GM18505 (cell line): ENCODE measurements around the gene AMPD2.

Experiments used
- ATAC-seq: cut with Tn5 transposase; IDR thresholded peaks from one replicate; pipeline ENCODE4 v1.9.1; 2021; ENCODE audit not compliant: unreplicated experiment
- POLR2A ChIP-seq: IDR thresholded peaks from 4 replicates; pipeline ENCODE4 v1.6.1; 2011; ENCODE audit warnings: borderline replicate concordance; ENCODE audit not compliant: insufficient read depth, insufficient read length; ENCODE audit errors: extremely low read depth

Gene AMPD2

DNA sequence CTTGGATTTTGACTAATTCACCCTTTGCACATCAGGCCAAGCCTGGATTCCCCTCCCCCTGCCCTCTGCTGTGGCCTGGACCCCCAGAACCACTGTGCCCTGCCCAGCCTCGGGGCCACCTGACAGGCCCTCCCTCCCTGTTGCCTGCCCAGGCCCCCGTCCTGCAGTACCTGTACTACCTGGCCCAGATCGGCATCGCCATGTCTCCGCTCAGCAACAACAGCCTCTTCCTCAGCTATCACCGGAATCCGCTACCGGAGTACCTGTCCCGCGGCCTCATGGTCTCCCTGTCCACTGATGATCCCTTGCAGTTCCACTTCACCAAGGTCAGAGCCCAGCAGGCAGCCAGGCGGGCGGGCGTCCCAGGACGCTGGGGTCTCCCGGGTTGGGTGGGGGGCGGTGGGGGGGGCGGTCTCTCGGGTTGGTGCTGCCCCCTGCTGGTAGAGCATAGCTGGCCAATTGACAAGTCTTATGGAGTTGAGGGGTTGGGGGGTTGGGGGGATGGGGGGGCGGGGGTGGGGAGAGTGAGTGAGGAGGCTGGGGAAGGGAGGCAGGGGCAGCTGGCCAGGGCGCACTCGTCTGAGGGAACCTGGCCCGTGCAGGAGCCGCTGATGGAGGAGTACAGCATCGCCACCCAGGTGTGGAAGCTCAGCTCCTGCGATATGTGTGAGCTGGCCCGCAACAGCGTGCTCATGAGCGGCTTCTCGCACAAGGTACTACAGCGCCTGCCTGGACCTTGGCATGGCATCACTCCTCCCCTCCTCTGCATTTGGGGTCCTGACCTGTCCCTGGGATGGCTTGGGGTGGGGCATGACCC lies 10.7 kb downstream of the AMPD2 start:
- ATAC-seq: no peak
- no peak for TF ChIP-seq POLR2A

DNA sequence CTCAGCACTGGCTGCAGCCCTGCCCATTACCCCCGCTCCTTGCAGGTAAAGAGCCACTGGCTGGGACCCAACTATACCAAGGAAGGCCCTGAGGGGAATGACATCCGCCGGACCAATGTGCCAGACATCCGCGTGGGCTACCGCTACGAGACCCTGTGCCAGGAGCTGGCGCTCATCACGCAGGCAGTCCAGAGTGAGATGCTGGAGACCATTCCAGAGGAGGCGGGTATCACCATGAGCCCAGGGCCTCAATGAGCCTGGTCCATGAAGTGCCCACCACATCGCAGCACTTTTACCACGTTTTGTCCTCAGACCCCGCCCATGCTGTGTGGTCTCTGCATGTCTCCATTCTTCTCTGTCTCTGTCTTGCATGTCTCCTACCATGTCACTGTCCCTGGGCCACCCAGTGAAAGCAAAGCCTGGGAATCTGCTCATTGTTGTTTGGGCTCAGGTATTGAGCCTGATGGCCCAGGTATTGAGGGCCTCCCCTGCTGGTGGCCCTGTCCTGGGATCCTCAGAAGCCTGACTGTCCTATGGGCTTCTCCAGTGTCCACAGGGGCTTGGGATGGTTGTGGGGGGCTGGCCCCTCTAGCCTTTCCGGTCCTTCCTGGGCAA lies 11.4 kb downstream of the AMPD2 start:
- no peak for TF ChIP-seq POLR2A
- ATAC-seq: no peak

DNA sequence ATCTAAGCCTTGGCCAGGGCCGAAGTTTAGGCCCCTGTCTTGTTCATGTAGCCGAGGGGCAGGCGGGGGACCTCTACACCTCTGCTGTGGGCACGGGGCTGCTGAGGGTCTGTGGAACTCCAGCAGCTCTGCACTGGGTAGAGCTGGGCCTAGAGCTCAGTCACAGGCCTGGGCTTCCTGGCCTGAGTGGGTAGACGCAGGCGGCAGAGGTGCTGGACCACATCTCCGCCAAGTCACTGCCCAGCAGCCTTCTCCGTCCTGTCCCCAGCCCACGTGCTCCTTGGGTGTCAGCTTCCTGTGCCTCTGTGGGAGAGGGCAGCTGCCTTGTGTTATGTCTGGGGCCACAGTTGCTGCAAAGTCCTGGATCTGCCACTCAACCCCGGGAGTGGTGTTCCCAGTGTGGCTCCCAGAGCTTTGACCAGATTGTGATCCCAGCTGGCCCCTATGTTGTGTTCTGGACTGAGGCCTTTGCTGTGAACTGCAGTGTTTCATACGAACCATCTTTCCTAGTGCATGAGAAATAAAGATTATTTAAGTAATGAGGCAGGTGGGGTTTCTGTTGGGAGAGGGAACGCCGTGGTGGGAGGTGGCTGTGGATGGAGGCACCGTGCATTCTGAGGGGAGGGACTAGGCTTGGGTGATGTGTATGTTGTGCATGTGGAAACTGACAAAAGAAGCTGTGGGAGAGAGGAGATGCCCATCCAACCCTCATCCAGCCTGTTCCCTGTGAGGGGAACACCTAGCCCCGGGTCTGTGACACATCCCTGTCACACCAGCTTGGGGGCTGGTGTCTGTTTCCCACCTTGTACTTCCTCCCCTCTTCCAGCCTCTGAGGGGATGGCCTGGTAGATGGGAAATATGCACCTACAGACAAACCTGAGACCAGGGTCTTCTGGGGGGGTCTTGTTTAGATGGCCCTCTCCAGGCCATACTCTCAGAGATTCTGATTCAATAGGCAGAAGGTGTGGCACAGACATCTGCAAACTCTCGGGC lies 12.2 kb downstream of the AMPD2 start:
- TF ChIP-seq POLR2A: no peak
- ATAC-seq: no peak

DNA sequence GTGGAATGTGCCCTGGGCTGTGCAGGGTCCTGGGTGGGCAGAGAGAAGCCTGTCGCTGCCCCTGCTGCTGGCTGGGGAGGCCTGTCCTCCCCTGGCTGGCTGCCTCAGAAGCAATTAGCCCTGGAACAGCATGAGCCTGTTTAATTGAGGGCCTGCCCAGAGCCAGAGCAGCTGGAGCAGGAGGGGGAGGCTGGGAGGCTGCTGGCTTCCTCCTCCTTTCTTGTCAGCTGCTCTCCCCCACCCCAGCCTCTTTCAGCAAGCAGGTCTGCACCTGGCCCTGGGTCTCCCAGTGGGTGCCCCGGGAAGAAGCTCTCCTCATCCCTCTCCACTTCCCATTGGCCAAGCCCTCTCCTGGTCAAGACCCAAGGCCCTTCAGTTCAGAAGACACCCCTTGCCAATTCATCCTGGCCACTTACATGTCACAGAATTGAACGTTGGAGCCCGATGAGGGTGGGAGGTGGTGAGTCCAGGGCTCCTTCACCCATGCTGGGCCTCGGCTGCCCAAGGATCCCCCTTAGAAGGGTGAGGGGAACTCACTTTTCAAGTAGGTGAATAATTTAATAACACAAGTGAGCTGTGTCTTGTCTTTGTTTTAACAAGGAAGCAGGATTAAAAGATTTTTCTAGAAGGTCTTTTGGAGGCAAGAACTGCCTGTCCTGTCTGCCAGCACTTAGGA lies 13.2 kb downstream of the AMPD2 start:
- TF ChIP-seq POLR2A: no peak
- ATAC-seq: no peak

DNA sequence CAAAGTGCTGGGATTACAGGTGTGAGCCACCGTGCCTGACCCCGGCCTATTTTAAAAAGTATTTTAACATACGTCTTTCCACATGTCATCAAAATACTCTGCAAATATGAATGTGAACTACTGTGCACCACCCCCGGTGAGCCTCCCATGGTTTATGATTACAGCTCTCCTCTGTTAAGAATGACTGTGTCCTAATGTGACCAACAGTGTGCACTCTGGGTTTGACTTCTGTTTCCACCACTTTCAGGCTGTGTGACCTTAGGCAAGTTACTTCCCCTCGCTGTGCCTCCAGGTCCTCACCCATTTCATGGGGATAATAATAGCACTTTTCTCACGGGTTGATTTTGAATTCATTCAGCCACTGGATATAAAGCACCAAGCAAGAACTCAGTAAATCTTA lies 14.7 kb downstream of the AMPD2 start:
- ATAC-seq: no peak
- TF ChIP-seq POLR2A: no peak

DNA sequence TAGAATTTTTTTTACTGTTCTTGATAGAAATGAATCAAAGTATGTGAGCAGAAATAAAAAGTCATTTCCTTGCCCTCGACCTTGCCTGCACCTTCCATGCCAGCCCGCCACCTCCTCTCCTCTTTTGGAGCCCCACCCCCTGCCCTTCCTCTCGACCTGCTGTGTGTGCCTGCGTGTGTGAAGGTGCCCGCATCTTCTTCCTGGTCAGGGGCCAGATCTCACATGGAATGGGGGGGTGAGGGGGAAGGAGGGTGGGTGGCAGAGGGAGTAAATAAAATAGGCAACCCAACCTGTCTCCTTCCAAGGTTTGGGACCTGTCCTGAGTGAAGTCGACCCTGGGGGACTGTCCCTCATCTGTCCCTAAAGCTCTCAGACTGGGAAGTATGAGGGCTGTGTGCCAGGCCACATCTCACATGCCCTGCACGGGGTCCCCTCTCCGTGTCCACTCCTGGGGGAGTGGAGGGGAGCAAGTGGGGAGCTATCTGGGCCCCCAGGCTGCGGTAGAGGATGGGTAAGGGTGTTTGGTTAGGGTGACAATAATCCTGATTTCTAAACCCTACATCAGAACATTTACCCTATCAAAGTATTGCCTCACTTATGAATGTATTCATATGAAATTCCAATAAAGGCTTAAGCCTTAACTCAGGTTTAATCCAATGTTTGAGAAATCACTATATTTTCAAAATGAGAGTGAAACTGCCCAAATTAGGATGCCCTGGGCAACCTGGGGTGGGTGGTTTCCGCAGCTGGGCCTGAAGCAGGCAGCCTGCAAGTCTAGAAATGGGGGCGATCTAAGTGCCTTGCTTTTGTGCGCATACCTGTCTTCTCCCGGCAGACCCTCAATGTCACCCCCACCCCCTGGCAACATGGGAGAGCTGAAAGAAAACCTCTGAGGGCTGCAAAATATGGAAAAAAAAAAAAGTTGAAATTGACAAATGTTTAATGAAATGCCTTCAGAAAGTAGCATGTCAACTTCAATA lies 15.4 kb downstream of the AMPD2 start:
- TF ChIP-seq POLR2A: no peak
- no peak for ATAC-seq

DNA sequence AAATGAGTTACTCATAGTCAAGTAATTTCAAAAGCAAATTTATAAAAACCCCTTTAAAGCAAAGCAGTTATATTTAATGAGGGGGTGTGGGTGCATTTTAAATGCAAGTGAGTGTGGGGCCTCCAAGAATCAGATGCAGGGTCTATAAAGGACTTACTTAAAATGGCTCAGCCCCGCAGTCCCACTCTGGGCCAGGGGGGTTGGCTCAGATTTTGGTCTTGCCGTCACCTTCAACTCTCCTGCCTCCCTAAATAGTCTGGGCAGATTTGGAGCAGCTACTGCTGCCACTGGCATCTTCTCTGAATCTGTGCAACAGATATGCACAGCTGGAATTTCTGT lies 16.2 kb downstream of the AMPD2 start:
- ATAC-seq: no peak
- TF ChIP-seq POLR2A: no peak

DNA sequence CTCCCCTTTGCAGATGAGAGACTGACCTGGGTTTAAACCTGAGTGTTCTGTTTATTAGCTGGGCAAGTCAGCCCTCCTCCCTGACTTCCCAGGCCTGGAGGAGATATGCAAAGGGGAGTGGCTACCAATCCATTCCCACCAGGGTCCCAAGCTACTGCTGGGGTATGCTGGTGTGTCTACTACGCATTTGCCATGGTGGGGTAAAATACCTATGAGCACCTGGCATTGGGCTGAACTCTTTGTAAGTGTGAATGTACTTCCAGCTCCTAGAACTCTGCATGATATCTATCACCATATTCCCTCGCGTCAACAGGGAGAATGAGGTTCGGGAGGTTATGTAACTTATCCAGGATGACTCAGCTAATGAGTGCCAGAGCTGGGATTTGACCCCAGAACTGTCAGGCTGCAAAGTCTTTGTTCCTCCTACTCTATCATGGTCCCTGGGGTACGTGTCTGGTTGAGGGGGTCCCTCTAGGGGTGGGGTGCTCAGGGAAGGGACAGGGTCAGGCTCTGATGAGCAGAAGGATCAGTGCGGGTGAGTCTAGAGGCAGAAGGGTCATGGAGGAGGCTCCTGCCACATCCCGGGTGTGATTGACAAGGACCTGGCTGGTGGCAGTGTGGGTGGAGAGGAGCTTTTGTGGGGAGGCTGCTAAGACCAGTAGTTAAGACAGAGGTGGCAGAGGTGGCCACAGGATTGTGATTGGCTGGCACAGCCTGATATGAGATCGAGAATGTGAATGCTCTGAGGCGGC lies 16.7 kb downstream of the AMPD2 start:
- ATAC-seq: no peak
- no peak for TF ChIP-seq POLR2A

DNA sequence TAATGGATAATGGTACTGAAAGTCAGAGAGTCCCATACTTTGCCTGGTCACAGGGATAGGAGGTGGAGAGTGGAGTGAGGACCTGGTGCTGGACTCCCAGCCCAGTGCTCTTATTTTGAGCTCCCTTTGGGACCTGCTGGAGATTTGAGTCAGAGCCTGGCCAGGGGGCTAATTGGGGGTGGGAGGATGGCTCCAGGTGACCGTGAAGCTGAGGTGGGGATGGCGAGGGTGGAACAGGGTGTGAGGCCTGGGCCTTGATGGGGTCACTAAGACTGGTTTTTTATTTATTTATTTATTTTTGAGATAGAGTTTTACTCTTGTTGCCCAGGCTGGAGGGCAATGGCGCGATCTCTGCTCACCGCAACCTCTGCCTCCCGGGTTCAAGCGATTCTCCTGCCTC lies 17.8 kb downstream of the AMPD2 start:
- no peak for ATAC-seq
- TF ChIP-seq POLR2A: no peak

DNA sequence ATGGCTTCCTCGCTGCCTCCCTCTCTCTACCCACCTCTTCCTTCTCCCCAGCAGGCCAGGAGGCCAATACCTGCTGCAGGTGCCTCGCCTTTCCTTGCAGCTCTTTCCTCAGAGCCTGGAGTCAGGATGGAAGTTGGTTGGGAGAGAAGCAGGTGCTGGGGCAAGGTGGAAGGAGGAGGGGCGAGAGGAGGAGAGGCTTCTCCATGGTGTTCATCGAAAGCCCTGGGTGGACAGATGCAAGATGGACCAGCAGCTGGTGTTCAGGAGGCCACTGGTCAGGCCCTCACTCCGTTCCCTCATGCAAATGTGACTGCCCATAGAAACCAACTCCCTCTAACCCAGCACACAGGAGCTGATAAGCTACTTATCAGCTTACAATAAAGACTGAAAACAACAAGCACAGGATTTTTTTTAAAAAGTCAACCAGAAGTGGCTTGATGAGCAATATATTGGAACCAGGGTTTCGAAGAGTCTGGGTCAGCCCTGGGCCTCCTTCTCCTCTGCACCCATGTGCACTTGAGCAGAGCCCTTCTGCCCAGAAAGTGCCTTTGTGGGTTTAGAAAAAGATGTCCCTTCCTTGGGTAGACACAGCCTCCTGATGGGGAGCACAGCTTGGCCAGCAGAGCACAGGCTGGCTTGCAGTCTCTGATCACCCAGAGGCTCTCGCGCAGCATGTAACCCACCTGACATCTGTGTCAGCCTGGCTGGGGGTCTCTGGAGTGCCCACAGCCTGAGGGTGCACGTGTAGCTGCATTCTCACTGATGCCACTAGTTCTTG lies 19.6 kb downstream of the AMPD2 start:
- ATAC-seq: no peak
- TF ChIP-seq POLR2A: no peak

DNA sequence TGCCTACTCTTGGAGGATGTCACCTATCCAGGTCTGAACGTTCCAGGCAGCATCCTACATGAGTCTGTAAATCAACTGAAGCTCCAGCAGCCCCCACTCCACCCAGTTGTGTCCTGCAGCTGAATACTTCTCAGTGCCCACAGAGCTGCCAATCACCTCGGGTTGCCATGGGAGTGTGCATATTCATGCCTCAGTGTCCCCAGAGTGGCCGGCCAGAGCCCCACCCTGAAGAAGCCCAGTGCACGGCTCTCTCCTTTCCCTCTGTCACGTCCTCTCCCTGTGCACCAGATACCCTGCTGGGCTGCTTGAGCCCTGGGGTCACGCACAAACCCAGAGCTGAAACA lies 20.2 kb downstream of the AMPD2 start:
- no peak for ATAC-seq
- no peak for TF ChIP-seq POLR2A

DNA sequence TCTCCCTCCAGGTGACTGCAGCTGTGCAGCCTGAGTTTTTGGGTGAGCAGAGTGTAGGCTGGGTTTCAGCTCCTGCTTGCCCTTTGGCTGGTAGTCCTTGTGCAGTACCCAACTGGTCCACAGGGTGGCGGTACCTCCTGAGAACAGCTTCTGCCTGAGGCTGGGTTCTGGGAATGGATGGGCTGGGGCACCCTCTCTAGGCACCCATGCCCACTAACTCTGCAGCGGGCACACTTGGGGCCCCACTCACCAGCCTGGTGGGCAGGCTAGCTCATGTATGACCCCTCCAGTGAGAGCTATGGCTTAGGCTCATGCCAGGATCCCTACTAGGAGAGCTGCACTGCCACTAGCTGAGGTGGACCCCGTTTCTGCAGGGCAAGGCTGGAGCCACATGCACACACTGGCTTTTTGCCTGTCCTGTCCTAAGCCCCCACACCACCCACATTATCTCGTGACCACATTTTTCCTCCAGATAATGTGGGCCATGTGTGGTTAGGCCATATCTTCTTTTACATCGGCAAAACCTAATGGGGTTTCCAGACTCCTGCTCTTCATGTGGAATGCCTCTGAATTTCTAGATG lies 20.7 kb downstream of the AMPD2 start:
- TF ChIP-seq POLR2A: no peak
- no peak for ATAC-seq
